Measurements from ENCODE around the gene CERS6.

Gene CERS6

DNA sequence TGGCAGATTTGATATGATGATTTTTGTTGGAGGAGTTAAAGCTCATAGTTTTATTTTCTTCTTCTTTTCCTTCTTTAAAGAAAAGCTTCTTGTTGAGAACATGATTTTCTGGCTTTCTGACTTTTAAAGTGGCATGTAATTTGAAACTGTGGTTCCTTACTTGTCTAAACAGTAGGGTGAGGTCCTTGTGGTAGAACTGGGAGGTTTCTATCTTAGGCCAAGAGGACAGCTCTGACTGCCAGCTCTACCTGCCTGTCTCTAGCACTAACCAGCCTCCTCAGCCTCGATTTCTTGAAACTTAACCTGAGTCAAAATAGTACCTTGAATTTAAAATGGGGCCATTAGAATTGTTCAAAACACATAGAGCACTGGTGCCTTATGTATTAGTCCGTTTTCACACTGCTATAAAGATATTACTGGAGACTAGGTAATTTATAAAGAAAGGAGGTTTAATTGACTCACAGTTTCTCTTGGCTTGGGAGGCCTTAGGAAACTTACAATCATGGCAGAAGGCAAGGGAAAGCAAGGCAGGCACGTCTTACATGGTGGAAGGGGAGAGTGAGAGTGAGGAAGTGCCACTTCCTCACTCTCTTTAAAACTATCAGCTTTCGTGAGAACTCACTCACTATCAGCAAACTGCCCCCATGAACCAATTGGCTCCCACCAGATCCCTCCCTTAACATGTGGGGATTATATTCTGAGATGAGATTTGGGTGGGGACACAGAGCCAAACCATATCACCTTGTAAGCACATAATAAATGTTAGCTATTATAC is 119.0 kb downstream of the CERS6 start:
- no peak for DNase-seq

DNA sequence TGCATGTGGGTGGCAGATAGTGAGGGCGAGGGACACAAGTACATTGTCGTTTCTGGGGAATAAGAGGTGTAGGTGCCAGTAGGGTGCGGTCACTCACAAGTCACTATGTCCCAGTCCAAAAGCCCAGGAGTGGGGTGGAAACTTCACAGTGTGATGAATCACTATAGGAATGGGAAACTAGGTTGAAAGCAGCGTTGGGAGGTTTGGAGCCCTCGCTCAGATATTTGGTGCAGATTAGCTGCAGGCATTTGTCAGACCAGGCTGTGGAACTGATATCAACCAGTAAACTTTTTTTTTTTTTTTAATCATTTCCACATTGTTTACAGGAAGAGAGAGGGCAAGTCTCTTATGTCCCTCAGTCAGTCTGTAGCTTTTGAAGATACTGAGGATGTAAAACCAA is 121.8 kb downstream of the CERS6 start:
- no peak for DNase-seq

DNA sequence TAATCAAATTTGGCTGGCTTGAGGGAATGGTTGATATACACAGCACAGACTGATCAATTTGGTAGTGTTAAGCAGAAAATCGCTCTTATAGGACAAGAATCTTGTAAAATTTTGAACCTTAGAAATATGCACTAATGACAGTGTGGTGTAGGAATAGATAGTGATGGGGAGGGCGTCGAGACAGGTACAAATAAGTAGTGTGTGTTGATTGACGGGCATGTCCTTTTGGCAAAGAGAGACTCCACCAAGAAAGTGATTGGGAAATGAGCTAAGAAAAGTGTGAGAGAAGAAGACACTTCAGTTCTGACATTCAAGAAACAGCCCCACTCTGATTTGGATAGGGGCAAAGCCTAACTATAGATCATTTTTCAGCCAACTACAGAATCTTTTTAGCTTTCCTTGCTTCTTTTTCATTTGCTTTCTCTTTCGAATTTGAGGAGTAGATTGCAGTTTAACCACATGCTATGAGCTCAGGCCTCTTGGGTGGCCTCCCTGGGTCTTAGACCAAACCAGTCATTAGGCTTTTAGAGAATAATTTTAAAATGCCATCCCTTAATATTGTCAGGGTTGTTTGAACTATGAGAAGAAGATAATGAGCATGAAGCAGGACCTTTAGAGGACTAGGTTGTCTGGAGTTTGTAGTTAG is 127.1 kb downstream of the CERS6 start:
- DNase-seq: no peak

DNA sequence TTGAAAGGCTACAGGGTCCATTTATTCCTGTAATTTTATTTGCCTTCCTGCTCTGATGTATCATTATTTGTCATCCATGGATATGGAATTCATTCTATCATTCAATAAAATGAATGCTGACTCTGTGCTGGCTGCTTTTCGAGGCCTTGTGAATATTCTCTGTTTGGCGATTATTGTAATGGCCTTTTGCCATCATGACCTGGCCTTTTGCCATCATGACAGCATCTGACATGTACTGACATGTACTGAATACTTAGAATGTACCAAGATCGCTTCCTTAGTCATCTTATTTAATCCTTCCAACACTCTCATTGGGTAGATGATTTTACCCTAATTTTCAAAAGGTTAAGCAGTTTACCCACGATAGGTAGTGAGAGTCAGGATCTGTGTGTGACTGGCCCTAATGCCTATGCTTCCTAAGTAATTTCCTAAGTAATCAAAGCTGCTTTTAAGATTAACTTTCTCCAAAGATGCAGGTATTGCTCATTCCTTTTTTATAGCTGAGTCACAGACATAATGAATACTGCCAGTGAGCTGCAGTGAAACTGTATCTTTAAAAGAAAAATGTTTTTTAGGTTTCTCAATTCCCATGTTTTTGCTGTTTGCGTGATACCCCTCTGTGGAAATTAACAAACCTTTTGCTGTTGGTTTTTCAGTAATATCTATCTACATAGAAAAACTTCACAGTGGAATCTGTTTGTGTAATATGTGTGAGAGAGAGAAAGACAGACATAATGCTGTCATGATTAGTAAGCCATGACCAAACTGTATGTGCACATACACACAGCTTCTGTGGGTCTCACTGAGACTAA is 127.8 kb downstream of the CERS6 start:
- no peak for DNase-seq

DNA sequence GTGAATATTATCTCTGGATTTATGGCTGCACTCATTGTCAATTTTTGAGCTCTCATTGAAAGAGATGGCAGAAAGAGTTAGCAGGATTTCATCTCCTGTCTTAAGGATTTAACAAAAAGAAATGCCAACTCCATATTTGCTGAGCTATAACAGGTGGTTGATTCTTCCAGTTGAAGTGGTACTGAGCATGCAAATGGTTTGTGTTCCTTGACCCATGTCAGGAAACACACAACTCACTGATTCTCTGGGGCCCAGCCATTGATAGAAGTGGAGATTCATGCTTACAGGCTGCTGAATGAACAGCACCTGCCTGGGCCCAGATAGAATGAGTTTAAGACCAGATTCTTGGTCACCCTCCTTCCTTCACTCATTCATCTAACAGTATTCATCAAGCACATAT is 128.8 kb downstream of the CERS6 start:
- no peak for DNase-seq

DNA sequence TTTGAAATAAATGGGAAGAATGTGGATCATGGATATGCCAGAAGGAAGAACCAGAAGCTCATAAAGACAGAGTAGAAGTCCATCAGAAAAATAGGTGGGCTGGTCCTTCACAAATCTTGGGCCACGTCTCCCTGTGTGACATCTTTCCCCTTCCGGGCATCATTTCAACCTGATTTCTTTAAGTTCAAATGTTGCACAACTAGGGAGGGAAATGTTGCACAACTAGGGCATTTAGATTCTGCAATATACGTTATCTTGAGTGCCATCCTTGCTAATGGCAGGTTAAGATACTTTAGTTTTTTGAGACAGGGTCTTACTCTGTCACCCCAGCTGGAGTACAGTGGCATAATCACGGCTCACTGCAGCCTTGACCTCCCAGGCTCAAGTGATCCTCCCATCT is 129.6 kb downstream of the CERS6 start:
- DNase-seq: no peak

DNA sequence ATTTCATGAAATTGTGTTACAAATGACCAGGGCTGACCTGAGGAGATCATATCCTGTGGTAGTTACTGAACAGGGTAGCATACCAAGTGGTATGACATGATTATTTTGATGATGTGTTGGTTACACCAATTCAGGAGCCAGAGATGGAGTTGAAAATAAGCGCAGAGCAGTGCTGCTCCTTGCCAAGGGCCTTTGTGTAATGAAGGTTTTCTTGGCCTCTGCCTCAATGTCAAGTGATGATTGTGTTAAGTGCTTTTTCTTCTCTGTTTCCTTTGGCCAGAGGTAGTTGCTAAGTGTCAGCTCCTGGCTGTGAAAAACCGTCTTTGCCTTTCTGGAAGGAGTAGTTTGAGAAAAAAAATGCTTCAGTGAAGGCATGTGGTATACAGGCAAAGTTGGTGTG is 131.2 kb downstream of the CERS6 start:
- no peak for DNase-seq

DNA sequence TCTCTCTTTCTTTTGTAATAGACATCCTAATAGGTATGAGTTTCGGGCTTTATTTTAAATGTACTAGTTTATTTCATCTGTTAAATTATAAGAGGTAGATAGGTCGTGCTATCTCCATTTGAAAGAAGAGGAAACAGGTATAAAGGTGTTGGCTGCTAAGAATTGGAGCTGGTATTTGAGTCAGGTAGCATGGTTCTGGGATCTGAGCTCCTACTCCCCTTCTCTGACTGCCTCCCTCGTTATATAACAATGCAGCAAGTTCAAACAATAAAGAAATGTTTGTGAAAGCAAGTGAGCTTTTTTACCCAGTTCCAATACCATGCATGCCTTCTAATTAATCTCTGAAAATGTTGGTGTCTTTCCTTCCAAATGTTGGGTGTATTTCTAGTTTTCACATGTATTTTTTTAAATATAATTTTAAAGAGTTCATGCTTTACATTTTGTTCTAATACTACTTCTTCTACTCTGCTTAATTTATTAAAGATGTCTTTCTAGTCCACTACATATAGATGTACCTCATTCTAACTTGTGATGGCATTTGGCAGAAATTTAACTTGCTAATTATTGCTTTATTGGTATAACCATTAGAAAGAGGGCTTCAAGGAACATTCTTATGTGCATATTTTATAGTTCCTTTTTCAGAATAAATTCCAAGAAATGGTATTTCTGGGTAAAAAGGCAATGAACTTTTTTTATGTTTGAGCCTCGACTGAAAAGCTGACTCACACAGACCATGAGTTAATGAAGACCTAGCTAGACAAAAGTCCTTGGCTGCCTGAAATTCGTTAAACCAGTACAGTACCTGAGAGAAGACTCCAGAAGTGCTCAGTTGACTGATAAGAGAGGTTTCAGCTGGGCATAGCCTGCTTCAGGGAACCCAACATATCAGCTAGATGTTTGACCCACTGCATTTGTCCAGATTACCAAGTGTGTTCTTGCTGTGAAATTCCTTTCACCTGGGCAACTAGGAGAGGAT is 133.5 kb downstream of the CERS6 start:
- DNase-seq: no peak

DNA sequence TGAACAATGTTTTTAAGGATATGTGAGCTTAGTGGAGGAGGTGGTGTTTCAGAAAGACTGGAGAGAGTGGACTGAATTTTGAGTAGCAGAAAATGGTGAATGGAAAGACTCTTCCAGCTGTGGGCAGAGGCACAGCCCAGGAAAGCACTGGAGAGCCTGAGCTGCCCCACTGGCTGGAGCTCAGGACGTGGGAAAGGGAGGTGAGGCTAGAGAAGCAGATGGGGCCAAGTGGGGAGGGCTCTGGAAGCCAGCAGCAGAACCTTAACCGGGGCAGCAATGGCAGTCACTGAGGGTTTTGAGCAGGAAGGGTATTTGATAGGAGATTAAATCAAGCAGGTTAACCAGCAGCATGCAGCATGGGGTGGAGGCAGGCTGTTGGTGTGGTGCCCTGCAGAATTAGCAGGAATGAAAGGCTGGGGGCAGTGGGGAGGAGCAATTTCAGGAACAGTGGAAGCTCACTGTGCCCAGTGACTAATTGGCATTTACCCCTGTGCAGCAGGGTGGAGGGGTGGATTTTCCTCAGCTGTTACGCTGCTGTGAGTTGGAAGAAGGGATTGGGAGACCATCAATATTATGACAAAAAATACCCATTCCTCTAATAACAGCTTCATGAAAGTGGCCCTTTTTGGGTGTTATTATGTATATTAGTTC is 136.2 kb downstream of the CERS6 start:
- DNase-seq: no peak

DNA sequence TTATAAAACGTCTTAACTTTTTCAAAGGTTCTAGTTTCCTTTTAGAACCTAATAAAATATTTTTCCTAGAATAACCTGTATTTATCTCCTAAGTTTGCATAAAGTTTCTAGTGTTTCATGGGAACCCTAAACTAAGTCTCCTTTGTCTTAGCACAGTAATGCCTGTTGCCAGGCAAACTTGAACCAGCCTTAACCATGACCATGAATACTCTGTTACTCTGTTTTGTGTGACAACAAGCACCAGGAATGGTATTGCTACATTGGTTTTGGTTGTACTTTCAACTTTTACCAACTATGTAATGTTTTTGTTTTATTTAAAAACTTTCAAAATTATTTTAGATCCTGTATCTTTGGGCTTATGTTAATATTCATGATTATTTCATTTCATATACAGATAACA is 137.6 kb downstream of the CERS6 start:
- DNase-seq: no peak

DNA sequence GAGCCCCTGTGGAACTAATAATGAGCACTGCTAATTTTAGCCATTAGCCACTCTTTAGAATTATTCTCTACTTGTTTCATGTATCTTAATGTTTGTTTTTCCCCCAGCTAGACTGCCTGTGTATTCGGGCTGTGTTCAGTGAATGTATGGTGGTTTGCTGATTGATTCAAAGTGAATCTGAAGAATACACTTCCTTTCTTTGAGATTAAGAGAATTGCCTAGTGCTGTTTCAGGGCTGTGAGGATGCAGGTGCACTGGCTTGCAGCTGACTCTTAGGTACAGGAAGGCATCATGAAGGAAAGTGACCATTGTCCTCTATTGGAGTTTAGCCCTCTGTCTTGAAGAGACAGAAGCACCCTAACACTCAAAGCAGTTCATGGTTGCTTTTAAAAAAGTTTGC is 138.7 kb downstream of the CERS6 start:
- DNase-seq: no peak

DNA sequence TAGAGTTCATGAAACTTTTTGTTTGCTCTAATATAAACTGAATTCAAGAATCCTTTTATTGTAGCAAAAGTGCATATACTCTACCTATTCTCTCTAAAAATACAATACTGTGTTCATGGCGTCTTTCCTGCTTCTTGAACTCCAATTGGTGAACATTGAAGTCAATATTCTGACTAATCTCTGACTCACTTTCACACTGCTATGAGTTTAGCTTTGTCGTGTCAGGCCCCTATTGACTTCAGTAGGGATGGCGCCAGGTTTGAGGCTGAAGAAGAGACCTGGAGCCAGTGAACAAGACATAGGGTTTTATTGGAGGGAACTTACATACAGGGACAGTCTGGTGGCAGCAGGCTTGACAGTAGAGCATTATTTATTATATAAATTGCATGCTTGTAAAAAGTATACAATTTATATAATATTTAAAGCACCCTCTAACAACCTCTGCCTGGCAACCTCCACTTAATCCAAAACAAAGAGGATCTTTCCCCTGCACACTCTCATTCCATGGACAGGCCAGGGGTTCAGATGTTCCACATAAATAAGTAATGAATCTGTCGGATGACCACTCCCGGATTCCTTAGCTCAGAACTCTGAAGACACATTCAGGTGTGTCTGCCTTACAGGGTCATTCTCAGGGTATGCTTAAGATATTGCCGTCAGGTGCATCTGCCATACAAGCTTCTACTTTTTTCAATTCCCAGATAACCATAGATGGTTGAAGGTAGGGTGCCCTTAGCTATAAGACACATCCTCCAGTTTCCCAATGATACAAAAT is 141.0 kb downstream of the CERS6 start:
- DNase-seq: no peak

DNA sequence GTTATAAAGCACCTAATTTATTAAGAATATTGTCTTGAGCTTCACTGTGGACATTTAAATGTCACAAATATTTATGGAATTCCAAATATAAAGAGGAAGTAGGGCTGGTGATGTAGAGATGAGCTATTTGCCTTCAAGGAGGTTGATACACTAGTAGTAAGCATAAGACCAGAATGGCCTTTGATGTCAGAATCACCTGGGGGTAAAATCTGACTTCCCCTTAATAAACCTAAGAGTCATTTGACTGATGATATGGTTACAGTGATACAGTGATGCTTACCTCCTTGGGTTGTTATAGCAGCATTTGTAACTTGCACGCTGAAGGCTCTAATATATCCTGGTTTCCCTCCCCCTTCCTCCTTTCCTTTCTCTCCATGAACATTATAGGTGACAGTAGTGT is 143.7 kb downstream of the CERS6 start:
- DNase-seq: no peak

DNA sequence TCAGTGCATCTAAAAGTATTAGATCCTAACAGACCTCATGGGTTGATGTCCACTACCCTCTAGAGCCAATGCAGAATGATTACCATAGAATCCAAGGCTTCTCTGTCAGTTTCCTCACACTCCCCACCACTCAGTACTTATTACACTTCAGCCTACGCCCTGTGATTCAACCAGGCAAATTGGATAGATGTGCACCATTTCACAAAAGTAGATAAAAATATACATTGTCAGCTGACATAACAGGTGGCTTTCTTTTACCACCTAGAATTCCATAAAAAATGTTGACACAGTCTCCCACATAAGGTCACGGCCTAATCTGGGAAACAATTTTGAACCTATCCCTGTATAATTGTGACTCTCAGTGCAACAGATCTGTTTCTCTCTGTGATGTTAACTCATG is 144.9 kb downstream of the CERS6 start:
- no peak for DNase-seq

DNA sequence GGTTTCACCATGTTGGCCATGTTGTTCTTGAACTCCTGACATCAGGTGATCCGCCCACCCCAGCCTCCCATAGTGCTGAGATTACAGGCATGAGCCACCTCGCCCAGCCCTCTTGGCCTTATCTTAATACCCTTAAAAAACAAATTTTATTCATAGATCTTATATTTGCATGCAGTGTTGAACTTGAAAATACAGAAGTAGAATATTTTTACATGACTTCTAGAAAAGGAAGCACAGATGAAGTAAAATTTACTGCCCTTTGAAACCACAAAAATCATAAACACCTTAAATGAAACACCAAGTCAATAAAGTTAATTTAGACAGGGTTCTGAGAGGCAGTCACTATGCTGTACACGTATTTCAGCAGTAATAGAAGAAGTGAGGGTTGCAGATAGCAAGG is 145.7 kb downstream of the CERS6 start:
- DNase-seq: no peak

DNA sequence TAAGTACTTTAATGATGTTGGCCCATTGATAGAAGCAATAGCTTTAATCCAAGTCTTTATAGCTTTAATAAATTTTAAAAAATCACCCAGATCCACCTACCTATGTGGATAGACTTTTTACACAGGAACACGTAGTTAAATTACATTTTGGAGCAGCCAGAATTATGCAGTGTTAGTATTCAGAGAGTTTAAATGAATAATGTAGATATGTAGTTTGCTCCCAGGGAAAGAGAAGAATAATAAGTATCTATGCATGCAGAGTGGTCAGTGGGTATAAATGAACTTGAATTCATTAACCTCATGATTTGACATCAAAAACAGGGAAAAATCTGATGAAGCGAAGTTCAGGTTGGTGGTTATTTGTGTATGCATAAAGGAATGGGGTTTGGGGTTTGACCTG is 146.3 kb downstream of the CERS6 start:
- DNase-seq: no peak

DNA sequence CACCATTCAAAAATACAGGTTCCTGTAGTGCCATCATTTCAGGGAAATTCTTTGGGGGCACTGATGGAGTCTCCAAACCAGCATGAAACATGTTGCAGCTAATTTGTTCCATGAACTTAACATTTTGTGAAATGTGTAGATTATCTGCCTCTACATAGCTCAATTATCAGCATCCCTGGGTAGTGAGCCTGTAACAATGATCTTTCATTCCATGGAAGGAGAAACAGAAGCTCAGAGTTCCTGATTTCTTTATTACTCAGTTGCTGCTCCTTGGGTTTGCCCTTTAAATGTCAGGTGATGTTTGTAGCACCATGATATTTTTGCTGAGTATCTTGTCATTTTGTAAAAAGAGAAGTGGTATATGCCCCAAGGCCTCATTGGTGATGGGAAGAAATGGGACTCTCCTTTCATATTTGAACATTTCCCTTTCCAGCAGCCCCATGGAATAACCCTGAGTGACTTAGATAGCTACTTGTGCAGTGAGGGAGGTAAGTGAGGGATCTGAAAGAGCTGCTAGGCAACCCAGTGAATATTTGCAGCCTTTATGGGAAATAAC is 146.9 kb downstream of the CERS6 start:
- DNase-seq: no peak

DNA sequence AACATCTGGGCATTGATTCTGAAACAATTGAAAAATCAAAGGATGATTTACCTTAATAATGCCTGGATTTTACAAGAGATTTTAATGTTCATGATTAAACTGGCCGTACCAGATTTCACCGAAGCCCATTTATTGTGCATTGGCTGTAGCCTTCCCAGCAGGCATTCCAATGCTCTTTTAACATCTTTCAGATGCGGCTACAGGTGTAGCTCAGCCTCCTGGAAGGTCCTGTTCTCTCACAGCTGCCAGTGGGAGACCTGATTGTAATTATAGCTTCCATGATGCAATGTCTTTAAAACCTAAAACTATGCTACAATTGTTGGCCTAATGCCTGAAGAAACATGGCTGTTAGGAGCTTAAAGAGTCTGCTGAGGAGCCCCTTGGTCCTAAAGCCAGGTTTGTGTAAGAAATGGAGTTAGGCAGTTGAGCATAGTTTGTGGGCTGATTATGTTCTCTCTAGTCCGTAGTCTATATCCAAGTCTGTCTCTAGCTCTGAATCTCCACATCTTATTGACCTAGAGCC is 147.4 kb downstream of the CERS6 start:
- DNase-seq: no peak

DNA sequence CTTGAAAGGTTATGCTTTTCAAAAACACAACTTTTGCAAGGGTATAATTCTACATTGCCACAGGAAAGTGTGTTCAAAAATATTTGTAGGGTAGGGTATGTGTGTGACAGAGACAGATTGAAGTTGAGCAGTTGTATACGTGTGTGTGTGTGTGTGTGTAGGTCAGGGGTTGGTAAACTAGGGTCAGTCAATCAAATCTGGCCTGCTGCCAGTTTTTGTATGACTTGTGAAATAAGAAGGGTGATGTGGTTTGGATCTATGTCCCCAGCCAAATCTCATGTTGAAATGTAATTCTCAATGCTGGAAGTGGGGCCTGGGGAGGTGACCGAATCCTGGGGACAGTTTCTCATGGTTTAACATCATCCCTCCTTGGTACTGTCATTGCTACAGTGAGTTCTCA is 148.2 kb downstream of the CERS6 start:
- no peak for DNase-seq

DNA sequence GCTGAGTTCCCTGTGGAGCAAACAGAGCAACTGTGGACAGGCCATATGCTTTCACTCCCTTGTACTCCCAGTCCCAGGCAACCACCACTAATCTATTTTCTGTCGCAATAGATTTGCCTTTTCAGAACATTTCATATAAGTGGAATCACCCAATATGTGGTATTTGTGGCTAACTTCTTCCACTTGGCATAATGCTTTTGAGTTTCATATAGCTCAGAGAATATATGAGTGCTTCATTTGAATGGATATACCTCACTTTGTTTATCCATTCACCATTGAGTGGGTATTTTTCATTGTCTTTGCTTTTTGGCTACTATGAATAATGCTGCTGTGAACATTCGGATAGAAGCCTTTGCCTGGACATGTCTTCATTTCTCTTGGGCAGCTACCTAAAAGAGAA is 151.9 kb downstream of the CERS6 start:
- no peak for DNase-seq

DNA sequence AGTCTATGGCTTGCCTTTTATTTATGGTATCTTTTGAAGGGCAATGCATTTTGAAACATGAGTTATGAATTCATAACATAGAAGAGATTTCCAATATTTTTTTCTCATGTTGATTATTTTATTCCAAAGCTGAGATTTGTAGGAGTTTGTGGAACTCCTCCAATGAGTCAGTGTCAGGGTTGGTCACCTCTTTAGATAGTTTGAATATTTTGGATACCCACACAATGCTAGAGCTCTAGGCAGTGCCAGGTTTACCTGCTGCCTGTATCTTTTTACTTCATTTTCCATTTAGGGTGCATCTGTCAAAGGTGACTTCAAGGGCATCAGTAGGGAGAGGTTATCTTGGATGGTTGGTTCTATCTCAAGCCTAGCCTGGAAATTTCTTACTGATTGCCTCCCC is 152.7 kb downstream of the CERS6 start:
- DNase-seq: no peak

All from stimulated activated CD4-positive, alpha-beta T cell treated with anti-CD3 and anti-CD28 coated beads, Interleukin-4, amount 100 ng/mL, for 24 hours (primary cell).